Progenitor cell of endocrine pancreas (in vitro differentiated cells): ENCODE results near the gene ZFTA. TPM values are rescaled to one million over a fixed set of nuclear protein-coding genes. Genes with fewer than 3 reads are reported as not detected.

Experiments used
- DNase-seq: peaks from one replicate; pipeline ENCODE4 v3.0.0; 2021; ENCODE audit warnings: low spot score; ENCODE audit not compliant: unreplicated experiment
- H3K27ac Mint-ChIP-seq: 2 replicates; pipeline ENCODE4 v1.8.0; 2021; ENCODE audit warnings: mild to moderate bottlenecking, moderate library complexity, mixed read lengths
- H3K27me3 Mint-ChIP-seq: 2 replicates; pipeline ENCODE4 v1.8.0; 2021; ENCODE audit warnings: mixed read lengths
- H3K36me3 Mint-ChIP-seq: 2 replicates; pipeline ENCODE4 v1.8.0; 2022; ENCODE audit warnings: mixed read lengths; ENCODE audit not compliant: insufficient read depth
- H3K4me1 Mint-ChIP-seq: 2 replicates; pipeline ENCODE4 v1.8.0; 2021; ENCODE audit warnings: low read depth, mixed read lengths
- H3K4me3 Mint-ChIP-seq: 2 replicates; pipeline ENCODE4 v1.8.0; 2021; ENCODE audit warnings: low read depth, mild to moderate bottlenecking, moderate library complexity, mixed read lengths
- H3K9me3 Mint-ChIP-seq: 2 replicates; pipeline ENCODE4 v1.8.0; 2021; ENCODE audit warnings: low read depth, mixed read lengths
- CTCF ChIP-seq: fragments of 200-600 bp; sonication (generic); IDR thresholded peaks from one replicate; pipeline ENCODE4 v1.5.0; 2021; ENCODE audit warnings: antibody characterized with exemption, mild to moderate bottlenecking; ENCODE audit not compliant: unreplicated experiment
- total RNA-seq: library from RNA; stranded (reverse); gene quantifications from 2 replicates; pipeline ENCODE4 v1.2.1, GENCODE V29; 2021

ZFTA gene
- total RNA-seq, 1 donor from 2014 or later = 46.8 TPM

- no peak for TF ChIP-seq CTCF
- Mint-ChIP-seq H3K27me3 (no peaks in the 10 kb centered on the region), H3K4me1 (no peaks in the 10 kb centered on the region), H3K27ac (no peak overlapping the region), H3K36me3 (peaks cover 2% of the 10 kb centered on the region), H3K9me3 (no peaks in the 10 kb centered on the region), H3K4me3 (no peak overlapping the region)
- no peak for DNase-seq
Measured at GRCh38 chr11:63719987-63720386, 48.6 kb downstream of the ZFTA start.

- H3K27ac Mint-ChIP-seq = no peak overlapping the region
- H3K9me3 Mint-ChIP-seq = no peaks in the 10 kb centered on the region
- peaks cover 2% of the 10 kb centered on the region for H3K36me3 Mint-ChIP-seq
- TF ChIP-seq CTCF = no peak
- H3K4me1 Mint-ChIP-seq = no peaks in the 10 kb centered on the region
- no peak for DNase-seq
- no peak overlapping the region for H3K4me3 Mint-ChIP-seq
- no peaks in the 10 kb centered on the region for H3K27me3 Mint-ChIP-seq
Measured at GRCh38 chr11:63719001-63719400, 49.6 kb downstream of the ZFTA start.

Other genes with a start within 250 kb of the ZFTA start
- gene PLAAT4, start 232.0 kb downstream of the ZFTA start, total RNA-seq = 0.42 TPM in 1 of 2 replicates, not detected in the other
- gene PLAAT2, start 205.4 kb downstream of the ZFTA start, total RNA-seq = not detected in 2 replicates
- 41.9 and 46.3 TPM in 2 replicates for gene PLAAT3, start 154.3 kb downstream of the ZFTA start, total RNA-seq
- gene ATL3, start 97.4 kb downstream of the ZFTA start, total RNA-seq = 9.4 and 11.7 TPM in 2 replicates
- 151 and 159 TPM in 2 replicates for gene RTN3, start 87.3 kb downstream of the ZFTA start, total RNA-seq
- 75.3 and 77.8 TPM in 2 replicates for gene SPINDOC, start 44.7 kb upstream of the ZFTA start, total RNA-seq
- 55.5 and 59.1 TPM in 2 replicates for gene MARK2, start 70.3 kb upstream of the ZFTA start, total RNA-seq
- gene RCOR2, start 148.4 kb upstream of the ZFTA start, total RNA-seq = 39.4 and 39.7 TPM in 2 replicates
- 60.6 and 62.3 TPM in 2 replicates for gene NAA40, start 170.2 kb upstream of the ZFTA start, total RNA-seq
- gene COX8A, start 205.8 kb upstream of the ZFTA start, total RNA-seq = 205 and 221 TPM in 2 replicates
- gene OTUB1, start 217.7 kb upstream of the ZFTA start, total RNA-seq = 122 and 124 TPM in 2 replicates